HG03064 (cell line): ENCODE measurements around the gene MGAT5.
"Not testable (repeated sequence)": the region's sequence is repeated elsewhere in the genome, so short reads cannot be mapped to it uniquely, and the experiment has no call there.

ENCODE experiments used
- ATAC-seq: cut with Tn5 transposase; IDR thresholded peaks from one replicate; pipeline ENCODE4 v1.9.1; 2021; ENCODE audit warnings: low read depth; ENCODE audit not compliant: unreplicated experiment

The MGAT5 gene

DNA sequence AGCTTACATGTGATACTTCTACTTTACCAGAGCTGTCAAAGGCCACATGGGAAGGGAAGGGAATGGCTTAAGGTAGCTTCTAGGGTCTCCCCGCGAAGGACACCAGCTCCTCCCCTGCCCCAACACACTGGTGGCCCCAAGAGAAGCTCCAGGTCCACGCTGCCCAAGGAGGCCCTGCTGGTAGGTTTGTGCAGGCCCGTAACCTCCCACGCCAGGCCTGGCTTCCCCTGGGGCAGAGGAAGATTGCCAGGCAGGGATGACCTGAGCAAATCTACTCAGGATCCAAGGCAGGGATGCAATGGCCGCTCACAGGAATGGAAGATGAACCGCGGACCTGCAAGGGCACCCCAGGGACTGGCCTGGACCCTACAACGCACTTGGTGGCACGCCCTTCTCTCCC lies 205.1 kb downstream of the MGAT5 start:
- no peak for ATAC-seq

DNA sequence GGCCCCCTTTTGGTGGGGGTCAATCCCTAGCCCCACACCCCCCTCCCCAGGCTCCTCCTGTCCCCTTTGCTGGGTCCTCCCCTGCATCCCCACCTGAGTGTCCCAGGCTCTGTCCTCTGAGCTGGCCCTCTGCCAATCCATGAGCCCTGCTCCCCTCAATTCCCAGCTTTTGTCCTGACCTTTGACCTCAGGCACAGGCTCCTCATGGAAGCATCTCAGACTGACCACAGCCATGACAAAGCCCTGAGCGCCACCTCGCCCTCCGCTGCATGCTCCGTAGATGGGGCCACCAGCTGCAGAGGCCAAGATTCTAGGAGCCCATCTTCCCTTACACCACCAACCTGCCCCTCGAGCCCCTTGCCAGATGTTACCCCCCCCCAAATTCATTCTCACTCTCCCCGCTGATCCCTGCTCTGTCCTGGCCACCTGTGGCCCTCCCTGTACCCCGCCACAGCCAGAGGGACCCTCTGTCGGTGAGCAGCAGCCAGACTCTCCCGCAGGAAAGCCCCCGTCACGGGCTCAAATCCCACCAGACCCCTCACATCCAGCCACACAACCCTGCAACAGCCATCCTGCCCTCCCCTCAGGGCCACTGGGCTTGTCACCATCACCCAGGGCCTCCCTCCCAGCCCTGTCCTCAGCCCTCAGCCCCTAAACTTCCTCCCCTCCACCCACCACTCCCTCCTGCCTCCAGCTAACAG lies 206.0 kb downstream of the MGAT5 start:
- no peak for ATAC-seq

DNA sequence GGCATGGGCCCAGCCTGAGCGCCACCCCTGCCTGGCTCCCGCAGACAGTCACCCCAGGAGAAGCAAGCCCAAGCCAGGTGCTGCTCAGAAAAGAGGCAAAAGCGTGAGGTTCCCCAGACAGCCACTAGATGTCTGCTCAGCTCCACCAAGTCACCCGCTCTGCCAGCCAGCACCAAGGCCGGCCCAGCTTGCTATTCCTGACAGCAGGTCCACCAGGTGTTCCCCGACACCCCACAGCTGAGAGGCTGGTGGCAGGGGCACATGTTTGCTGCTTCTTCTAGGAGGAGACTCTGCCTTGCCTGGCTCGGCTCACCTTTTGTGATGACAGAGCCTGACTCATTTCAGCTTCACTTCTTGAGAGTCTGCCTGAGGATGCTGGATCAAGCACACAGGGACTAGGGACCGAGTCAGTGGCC lies 206.7 kb downstream of the MGAT5 start:
- ATAC-seq, result no peak

DNA sequence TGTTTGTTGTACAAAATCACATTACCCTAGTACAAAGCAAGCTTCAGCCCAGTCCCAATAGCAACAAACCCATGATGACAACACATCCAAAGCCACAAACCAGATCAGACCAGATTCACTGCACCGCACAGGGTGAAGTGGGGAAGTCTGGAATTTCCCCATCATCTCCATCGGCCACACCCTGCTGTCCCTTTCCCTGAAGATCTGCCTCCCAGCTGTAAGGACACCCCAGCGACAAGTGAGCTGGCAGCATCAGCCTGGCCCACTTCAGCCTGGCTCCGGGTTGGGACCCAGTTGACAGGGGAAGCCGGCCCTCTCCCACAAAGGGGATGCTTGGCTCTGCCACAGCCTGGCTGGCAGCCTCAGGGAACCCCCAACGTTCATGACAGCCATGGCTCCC lies 207.6 kb downstream of the MGAT5 start:
- no peak for ATAC-seq

DNA sequence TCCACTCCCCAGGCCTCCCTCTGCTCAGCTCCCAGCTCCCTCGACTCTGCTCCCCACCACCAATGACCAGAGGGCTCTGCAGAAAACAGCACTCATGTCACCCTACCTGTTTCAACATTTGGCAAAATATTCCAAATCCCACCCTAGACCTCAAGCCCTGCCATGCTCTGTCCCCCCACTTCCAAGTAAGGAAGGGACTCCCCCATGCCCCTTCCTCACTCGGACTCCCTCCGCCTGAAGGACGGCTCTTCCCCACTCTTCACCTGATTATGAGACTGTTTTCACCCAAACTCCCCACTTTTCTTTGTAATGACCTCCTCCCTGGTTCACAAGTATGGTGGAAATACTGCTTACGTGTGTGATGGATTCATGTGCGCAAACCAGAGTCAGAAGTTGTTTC lies 208.4 kb downstream of the MGAT5 start:
- ATAC-seq, result no peak

DNA sequence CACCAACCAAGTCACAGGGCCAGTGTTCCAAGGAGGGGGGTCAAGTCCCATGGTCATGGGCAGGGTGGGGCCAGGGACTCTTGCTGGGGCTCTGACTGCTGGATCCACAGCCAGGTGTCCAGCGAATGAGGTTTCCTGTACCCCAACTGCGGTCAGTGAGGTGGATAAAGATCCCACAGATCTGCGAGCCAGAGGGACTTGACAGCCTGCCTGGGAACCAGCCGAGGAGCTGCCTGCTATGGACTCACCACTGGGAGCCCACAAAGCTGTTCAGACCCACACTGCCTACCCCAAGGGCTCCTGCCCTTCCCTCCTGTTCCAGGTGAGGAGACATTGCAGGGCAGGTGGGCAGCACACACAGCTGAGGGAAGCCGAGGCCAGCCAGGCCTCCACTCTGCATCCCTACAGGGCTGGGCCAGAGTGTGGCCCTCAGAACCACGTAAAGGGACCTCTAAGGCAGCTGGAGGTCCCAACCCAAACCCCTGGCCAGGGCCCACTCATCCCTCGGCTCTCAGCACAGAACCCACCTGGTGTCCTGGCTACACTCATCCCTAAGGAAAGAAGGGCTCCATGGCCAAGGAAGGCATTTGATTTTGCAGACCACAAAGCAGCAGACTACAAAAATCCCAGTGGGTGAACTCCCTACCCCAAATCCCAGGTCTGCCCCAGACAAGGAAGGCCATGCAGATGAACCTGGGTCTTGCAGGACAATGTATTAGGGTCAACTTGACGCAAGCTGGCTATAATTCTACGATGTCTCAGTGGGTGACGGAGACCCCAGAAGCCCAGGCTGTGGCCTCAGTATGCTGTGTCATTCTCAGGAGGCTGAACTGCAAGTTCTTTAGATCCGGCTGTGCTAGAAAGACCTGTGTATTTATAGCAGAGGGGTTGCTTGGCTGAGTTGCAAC lies 209.2 kb downstream of the MGAT5 start:
- no peak for ATAC-seq

DNA sequence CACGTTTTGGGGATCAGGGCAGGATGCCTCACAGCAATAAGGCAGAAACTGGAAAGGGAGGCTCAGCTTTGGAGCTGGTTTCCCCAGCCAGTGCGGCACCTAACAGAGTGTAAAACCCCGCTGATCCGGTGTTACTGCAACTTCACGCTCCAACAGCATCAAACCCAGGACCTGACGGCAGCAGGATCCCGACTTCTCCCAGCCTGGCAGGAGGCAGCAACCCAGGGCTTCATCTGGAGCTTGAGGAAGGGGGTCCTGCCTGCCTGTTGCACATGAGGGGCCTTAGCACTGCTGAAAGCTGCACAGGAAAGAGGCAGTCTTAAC lies 209.8 kb downstream of the MGAT5 start:
- ATAC-seq, result no peak

DNA sequence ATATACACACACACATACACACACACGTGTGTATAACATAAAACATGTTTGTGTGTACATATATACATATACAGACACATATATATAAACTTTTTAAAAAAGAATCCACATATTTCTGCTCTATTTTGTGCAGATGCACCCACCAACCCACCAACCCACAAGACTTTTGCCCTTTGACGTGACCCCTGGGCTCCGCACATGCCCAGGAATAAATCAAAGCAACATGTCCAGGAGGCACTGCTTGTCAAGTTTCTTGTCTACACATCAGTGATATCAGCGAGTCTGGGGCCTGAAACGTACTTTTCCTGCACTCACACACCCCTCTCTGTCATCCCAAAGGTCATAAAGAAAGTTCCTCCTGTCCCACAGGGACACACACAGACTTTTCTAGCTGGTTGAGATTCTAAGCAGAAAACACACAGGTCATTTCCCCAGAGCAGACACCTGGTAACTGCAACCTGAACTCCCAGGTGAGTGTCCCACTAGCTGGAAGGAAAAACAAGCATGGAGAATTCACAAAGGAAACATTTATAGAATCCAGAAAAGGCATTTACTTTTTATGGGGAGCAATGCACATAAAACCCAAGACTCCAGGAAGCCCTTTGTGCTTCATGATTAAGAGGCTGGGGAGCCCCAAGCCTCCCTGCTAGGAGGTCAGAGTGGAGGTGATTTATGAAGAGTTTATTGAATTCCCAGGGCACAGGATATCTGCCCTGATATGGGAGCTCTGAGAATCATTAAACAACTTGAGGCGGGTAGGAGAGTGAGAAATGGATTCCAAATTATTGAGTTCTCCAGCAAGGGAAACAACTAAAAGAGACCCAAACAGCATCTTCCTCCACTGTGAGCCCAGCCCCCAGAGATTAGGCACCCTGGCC lies 211.6 kb downstream of the MGAT5 start:
- no peak for ATAC-seq

DNA sequence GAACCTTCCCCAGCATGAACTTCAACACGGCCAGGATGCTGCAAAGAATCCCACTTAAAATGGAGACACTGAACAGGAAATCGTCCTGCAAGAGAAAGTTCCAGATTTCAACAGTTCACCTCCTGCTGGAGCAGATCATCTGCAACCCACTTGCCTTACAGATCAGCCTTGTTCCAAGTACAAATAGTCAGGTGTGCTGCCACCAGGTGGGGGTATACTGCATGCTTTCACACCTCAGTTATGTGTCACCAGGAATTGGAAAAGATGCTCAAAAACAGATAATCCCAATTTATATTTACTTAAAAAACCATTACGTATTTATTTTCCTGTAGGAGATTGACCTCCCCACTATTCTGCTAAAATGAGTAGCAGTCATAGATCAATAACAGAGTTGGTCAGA lies 212.3 kb downstream of the MGAT5 start:
- no peak for ATAC-seq

DNA sequence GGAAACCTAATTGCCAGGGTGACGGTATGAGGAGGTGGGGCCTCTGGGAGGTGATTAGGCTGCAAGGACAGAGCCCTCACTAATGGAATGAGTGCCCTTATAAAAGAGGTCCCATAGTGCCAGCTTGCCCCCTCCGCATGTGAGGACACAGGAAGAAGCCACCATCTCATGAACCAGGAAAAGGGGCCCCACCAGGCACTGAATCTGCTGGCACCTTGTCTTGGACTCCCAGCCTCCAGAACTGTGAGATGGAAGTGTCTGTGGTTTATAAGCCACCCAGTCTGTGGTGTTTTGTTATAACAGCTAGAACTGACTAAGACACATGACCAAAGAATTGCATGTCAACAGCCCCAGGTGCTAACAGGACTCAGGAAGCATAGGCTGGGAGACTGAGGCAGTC lies 214.3 kb downstream of the MGAT5 start:
- ATAC-seq, result no peak

DNA sequence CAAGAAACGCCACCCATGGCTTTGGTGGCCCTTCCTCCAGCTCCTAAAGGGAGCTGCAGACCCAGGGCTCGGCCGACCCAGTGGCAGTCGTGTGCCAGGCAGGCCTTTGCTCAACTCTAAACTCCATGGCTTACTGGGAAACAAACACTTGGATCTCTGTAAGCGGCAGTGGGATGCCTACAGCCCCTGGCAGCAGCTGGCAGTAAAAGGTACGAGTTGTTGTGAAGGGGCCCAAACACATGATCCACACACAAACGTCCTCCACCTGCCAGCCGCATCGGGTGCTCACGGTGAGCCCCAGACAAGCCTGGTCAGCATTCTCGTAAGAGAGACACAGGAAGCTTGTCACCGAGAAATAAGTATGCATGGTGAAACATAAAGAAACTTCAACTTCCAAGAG lies 214.9 kb downstream of the MGAT5 start:
- ATAC-seq, result no peak

DNA sequence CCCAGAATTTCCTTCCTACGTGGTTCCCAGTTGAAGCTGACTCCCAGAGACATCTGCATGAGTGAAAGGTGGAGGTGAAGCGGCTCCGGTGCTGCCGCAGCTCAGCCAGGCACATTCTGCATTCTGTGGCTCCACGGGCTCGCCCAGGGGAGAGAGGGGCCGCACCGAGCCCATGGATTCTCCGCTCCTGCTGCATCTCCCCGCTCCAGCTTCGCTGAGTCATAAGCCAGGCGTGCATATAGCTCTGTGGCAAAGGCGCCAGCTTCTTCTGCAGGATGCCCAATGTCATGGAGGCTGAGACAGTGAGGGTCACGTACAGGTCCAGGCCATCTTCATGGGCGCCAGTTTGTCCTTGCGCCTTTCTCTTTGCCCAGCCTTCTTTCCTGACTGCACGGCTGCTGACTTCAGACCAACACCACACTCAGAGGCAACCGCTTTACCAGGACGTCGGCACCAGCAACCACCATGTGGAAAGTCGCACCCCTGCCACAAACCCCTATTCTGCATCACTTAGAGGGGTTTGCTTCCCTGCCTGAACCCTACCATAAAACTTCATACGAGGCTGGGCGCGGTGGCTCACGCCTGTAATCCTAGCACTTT lies 215.7 kb downstream of the MGAT5 start:
- no peak for ATAC-seq

DNA sequence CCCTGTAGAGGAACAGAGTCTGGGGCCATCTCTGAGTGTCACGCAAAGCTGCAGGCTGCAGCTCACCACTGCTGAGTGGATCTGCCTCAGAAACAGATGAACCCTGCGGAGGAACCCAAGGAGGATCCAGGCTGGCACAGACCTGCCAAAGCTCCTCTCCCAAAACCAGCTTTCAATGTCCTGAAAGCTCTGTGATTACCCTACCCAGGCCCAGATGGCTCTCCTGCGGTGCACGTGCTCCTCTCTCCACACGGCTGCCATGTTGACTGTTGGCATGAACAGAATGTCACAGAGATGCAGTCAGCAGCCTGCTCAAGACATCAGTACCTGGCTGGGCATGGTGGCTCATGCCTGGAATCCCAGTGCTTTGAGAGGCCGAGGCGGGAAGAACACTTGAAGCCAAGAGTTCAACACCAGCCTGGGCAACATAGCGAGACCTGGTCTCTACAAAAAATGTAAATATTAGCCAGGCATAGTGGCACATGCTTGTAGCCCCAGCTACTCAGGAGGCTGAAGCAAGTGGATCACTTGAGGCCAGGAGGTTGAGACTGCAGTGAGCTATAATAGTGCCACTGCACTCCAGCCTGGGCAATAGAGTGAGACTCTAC lies 216.8 kb downstream of the MGAT5 start:
- ATAC-seq, result no peak

DNA sequence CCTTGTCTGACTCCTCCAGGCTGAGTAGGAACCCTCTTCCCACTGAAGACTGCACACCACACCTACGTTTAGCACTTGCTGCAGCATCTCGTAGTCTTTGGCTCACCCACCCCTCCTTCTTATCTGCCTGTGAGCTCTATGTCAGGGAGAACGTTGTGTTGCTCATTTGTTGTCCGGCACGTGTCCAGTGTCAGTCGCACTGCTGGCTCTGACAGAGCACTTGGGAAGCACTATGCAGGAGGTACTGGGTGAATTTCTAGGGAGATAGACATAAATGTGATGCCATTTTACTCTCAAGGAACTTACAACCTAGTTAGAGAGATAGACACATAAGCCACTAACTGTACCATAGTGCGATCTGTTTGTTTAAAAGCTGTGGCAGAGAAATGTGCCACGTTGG lies 223.1 kb downstream of the MGAT5 start:
- ATAC-seq, result not testable (repeated sequence)

DNA sequence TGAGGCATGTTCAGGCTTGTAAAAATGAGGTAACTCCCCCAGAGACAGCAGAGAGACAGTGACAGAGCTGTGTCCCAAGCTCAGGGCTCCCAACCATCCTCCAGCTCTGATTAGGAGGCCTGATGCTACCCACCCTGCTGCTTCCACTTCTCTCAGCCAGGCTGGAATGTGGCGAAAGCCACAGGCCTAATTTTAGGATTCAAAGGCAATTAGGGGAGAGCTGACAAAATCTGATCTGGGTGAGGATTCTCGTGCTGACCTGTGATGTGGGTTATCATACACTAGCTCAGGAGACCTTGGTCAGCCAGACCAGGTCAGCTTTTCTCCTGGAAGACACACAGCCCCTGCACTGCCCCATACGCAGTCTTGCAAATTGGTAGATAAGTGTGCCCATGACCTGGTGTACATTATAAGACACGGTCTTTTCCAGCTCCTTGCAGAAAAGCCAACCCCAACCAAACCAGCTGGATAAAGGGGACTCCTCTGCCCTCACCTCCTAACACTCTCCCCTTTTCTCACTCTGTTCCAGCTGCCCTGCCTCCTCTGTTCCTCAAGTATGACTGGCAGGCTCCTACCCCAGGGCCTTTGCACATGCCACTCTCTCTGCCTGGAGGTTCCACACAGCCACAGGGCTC lies 225.9 kb downstream of the MGAT5 start:
- no peak for ATAC-seq

DNA sequence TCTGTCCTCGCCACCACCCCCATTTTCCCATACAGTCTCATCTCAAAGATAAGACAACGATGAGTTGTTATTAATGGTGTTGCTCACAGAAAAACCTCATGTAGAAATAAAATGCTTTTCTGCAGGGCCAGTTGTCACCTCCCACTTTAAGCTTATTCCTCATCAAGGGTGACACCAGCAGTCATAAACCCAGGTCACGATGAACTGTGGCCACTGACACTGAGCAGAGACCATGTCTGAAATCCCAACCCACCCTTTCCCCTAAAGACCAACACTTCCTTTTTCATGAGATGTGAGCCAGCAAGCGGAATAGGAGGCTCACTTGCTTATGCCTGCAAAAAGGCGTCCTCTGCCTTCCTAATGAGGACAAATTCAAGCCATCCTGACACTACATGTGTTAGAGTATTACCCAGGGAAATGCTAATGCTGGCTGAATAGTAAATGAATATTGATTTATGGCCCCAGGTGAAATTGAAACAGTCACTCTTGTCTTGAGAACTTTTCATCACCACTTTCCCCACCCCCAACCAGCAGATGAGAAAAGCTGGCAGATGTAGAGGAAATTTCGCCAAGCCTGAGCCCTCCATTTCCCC lies 228.4 kb downstream of the MGAT5 start:
- ATAC-seq, result no peak

DNA sequence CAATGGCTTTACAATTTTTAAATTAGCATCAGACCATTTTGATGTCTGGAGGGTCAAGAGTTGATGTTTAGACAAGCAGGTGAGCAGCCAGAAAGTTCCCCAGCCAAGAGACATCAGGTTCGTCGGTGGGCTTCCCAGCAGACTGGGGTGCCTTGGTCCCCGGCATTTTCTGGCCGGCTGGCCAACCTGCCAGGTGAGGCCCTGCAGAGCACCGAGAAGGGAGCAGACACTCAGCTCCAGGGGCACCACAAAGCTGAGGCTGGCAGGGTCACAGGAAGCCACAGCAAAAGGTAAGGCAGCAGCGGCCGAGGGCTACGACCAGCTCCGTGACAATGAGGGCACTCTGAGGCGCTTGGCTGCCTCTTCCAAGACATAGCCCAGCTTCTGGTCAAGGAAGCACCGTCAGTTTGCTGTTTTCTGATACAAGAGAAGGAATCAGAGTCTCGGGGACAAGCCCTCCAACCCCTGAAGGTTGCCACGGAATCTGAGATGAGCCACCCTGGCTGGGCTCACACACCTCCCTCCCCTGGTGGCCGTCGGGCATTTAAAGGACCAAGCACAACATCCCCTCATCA lies 229.0 kb downstream of the MGAT5 start:
- ATAC-seq, result no peak

DNA sequence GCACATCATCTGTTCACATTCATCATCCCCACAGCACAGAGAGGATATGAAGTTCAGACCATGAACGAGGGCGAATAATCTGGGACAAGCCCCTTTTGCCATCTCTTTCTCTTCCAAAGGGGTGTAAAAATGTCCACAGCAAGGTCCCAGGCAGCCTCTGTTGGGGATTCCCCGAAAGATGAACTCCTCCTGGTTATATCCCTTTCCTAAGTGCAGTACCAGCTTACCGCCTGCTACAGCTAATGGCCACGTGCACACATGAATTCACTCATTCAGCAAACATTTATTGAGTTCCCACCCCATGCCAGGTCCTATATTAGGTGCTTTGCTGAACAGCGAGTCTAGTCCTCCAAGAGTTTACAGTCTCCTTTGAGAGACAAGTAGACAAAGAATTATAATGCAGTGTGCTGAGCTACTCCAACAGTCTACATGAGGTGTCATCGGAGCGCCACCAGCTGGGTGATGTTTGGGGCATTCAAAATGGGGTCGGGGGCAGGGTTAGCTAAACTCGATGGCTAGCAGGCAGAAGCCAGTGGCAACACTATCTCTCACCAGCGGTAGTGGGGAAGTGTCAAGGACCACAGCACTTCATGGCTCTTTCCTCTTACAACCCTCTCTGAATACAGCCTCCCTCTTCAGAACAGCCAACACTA lies 236.0 kb downstream of the MGAT5 start:
- no peak for ATAC-seq

DNA sequence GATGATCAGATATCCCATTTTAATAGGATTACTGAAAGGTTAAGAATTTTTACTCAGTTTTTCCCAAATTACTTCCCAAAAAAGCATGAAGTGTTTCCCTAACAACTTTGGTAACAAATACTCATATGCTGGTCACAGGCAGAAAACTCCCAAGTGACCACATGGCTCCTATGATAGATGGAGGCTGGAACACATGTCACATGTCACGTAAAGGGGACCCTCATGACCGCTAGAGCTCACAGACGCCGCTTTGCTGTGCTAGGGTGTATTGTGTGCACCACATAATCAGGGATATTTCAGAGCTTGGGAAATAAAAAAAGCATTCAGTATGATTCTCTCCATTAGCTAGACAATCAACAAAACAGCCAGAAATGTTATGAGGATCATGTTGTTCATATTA lies 236.7 kb downstream of the MGAT5 start:
- no peak for ATAC-seq
